SJCRH30 (cell line): ENCODE results near the gene KANK3. TPM values are rescaled to one million over a fixed set of nuclear protein-coding genes. Genes with fewer than 3 reads are reported as not detected.

Experiments used
- DNase-seq, 2 experiments: peaks; one replicate each; pipeline ENCODE4 v3.0.0-alpha.2; 2015 to 2020
- H3K27ac ChIP-seq: fragments of 250-450 bp; sonication (Bioruptor Pico); 2 replicates; pipeline ENCODE4 v1.5.1; 2020; ENCODE audit warnings: mild to moderate bottlenecking, moderate library complexity
- H3K27me3 ChIP-seq: fragments of 250-450 bp; sonication (Bioruptor Pico); 2 replicates; pipeline ENCODE4 v1.5.1; 2020; ENCODE audit warnings: mild to moderate bottlenecking, moderate library complexity
- H3K36me3 ChIP-seq: fragments of 250-450 bp; sonication (Bioruptor Pico); 2 replicates; pipeline ENCODE4 v1.5.1; 2020; ENCODE audit warnings: mild to moderate bottlenecking, moderate library complexity
- H3K4me1 ChIP-seq: fragments of 250-450 bp; sonication (Bioruptor Pico); 2 replicates; pipeline ENCODE4 v1.5.1; 2020; ENCODE audit warnings: mild to moderate bottlenecking, moderate library complexity
- H3K4me3 ChIP-seq: fragments of 250-450 bp; sonication (Bioruptor Pico); 2 replicates; pipeline ENCODE4 v1.5.1; 2020; ENCODE audit warnings: mild to moderate bottlenecking, moderate library complexity
- H3K9me3 ChIP-seq: fragments of 250-450 bp; sonication (Bioruptor Pico); replicated peaks from 2 replicates; pipeline ENCODE4 v1.5.1; 2020; ENCODE audit warnings: mild to moderate bottlenecking, moderate library complexity
- total RNA-seq: library from RNA; depleted of rRNA; stranded (reverse); fragments of >200 nt; shearing (Covaris generic); gene quantifications from 2 replicates; pipeline ENCODE4 v1.2.3, GENCODE V29; 2014

The KANK3 gene
- total RNA-seq, 1 experiment from 2014 or later = 0.04 TPM

GRCh38 chr19:8335343-8336071 is 7.6 kb downstream of the KANK3 start:
- no peaks in the 10 kb centered on the region for H3K9me3 ChIP-seq
- peaks cover 7% of the 10 kb centered on the region; the same call in 1 of the 2 replicates for H3K4me1 ChIP-seq
- no peaks in the 10 kb centered on the region for H3K36me3 ChIP-seq
- H3K27me3 ChIP-seq = no peaks in the 10 kb centered on the region
- DNase-seq = no peak
- no peak overlapping the region for H3K27ac ChIP-seq
- H3K4me3 ChIP-seq = no peak overlapping the region; the same call in 1 of the 2 replicates

GRCh38 chr19:8334458-8335342 is 8.4 kb downstream of the KANK3 start:
- Histone ChIP-seq H3K27ac (no peak overlapping the region), H3K4me3 (peak overlapping the region; percentile 22; the same call in 1 of the 2 replicates), H3K9me3 (no peaks in the 10 kb centered on the region), H3K4me1 (0 out of 2 replicates have a peak, but pooled peaks cover 4% of the 10 kb centered on the region), H3K36me3 (no peaks in the 10 kb centered on the region), H3K27me3 (no peaks in the 10 kb centered on the region)
- DNase-seq = peak; percentile 77 to 78

GRCh38 chr19:8333767-8334457 is 9.2 kb downstream of the KANK3 start:
- no peaks in the 10 kb centered on the region for H3K36me3 ChIP-seq
- no peaks in the 10 kb centered on the region for H3K9me3 ChIP-seq
- H3K27ac ChIP-seq = no peak overlapping the region
- H3K4me3 ChIP-seq = no peak overlapping the region
- no peak for DNase-seq
- H3K27me3 ChIP-seq = no peaks in the 10 kb centered on the region
- 0 out of 2 replicates have a peak, but pooled peaks cover 4% of the 10 kb centered on the region for H3K4me1 ChIP-seq

DNA sequence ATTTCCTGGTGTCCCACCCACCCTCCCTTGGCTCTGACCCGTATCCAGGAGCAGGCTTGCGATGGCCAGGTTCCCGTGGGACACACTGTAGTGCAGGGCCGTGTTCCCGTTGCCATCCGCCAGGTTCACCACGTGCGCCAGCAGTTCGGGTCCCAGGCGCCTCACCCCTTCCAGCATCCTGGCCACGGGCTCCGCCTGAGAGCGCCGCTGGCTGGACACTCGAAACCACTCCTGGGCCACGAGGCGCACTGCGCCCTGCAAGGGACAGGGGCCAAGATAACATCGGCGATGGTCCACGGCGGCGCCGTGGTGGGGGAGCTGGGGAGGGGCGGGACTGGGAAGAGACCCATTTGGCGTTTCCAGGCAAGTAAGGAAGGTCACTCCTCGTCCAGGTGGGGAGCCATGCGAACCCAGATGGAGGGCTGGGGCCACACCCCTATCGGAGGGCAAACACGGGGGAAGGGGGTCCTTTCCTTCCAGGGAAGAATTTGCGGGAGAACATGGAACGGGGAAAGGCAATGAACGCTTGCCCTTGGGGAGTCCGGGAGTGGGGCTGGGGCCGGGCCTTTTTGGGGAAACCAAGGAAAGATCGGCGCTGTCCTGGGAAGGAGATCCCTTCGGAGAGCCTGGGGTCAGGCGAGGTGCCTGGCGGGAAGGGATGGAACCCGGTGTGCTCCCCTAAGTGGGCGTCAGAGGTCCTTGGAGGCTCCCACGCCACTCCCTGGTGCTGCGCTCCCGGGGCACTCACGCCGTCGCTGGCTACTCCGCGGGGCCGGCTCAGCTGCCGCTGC is 9.9 kb downstream of the KANK3 start:
- H3K36me3 ChIP-seq = no peaks in the 10 kb centered on the region
- 0 out of 2 replicates have a peak, but pooled peaks cover 4% of the 10 kb centered on the region for H3K4me1 ChIP-seq

GRCh38 chr19:8331263-8331845 is 11.7 kb downstream of the KANK3 start:
- no peak overlapping the region for H3K4me3 ChIP-seq
- no peaks in the 10 kb centered on the region; the same call in 1 of the 2 replicates for H3K27me3 ChIP-seq
- H3K4me1 ChIP-seq = no peaks in the 10 kb centered on the region
- DNase-seq = no peak
- no peaks in the 10 kb centered on the region for H3K36me3 ChIP-seq
- H3K9me3 ChIP-seq = no peaks in the 10 kb centered on the region
- H3K27ac ChIP-seq = no peak overlapping the region

More for the DNA sequence above, 9.9 kb downstream of the KANK3 start:
- H3K27me3 ChIP-seq = no peaks in the 10 kb centered on the region
- no peak overlapping the region for H3K4me3 ChIP-seq
- no peak for DNase-seq
- no peak overlapping the region for H3K27ac ChIP-seq
- no peaks in the 10 kb centered on the region for H3K9me3 ChIP-seq

- H3K9me3 ChIP-seq = no peaks in the 10 kb centered on the region
- H3K27ac ChIP-seq = no peak overlapping the region
- no peak overlapping the region for H3K4me3 ChIP-seq
- DNase-seq = no peak
- no peaks in the 10 kb centered on the region; the same call in 1 of the 2 replicates for H3K27me3 ChIP-seq
- H3K4me1 ChIP-seq = no peaks in the 10 kb centered on the region
- no peaks in the 10 kb centered on the region for H3K36me3 ChIP-seq
Measured at GRCh38 chr19:8329996-8330395, 13.1 kb downstream of the KANK3 start.

GRCh38 chr19:8325454-8325853 is 17.6 kb downstream of the KANK3 start:
- H3K27me3 ChIP-seq = no peaks in the 10 kb centered on the region; the same call in 1 of the 2 replicates
- no peaks in the 10 kb centered on the region for H3K4me1 ChIP-seq
- no peaks in the 10 kb centered on the region for H3K9me3 ChIP-seq
- DNase-seq = no peak
- H3K36me3 ChIP-seq = peaks cover 21% of the 10 kb centered on the region
- H3K4me3 ChIP-seq = no peak overlapping the region
- H3K27ac ChIP-seq = no peak overlapping the region

- Histone ChIP-seq H3K27ac (no peak overlapping the region), H3K36me3 (peaks cover 21% of the 10 kb centered on the region), H3K9me3 (no peaks in the 10 kb centered on the region), H3K4me3 (no peak overlapping the region), H3K27me3 (no peaks in the 10 kb centered on the region; the same call in 1 of the 2 replicates), H3K4me1 (peaks cover 5% of the 10 kb centered on the region; the same call in 1 of the 2 replicates)
- DNase-seq = no peak
Measured at GRCh38 chr19:8324186-8325050, 18.6 kb downstream of the KANK3 start.

- peaks cover 21% of the 10 kb centered on the region for H3K36me3 ChIP-seq
- H3K27me3 ChIP-seq = no peaks in the 10 kb centered on the region; the same call in 1 of the 2 replicates
- no peaks in the 10 kb centered on the region for H3K9me3 ChIP-seq
- no peak for DNase-seq
- H3K27ac ChIP-seq = no peak overlapping the region
- peaks cover 5% of the 10 kb centered on the region; the same call in 1 of the 2 replicates for H3K4me1 ChIP-seq
- H3K4me3 ChIP-seq = no peak overlapping the region
Measured at GRCh38 chr19:8323781-8324185, 19.3 kb downstream of the KANK3 start.

DNA sequence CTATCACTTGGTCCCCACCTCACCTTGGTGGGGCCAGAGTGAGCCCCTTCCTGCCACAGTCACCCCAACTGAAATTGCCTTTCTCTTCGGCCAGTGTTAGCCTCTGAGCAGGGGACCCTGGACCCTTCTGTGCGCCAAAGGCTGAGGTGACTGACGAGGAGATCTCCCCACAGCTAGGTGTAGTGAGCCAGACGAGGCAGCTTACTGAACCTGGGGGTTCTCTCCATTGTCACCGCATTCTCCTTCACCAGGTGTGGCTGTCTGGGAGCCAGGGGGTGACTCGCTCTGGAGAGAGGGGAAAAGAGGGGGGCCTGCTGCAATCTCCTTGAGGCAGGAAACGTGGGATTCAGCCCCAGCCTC is 20.4 kb downstream of the KANK3 start:
- Histone ChIP-seq H3K27ac (no peak overlapping the region), H3K27me3 (no peaks in the 10 kb centered on the region; the same call in 1 of the 2 replicates), H3K4me1 (peaks cover 5% of the 10 kb centered on the region; the same call in 1 of the 2 replicates), H3K4me3 (peak overlapping the region; percentile 85), H3K9me3 (no peaks in the 10 kb centered on the region), H3K36me3 (peaks cover 21% of the 10 kb centered on the region)
- no peak for DNase-seq

DNA sequence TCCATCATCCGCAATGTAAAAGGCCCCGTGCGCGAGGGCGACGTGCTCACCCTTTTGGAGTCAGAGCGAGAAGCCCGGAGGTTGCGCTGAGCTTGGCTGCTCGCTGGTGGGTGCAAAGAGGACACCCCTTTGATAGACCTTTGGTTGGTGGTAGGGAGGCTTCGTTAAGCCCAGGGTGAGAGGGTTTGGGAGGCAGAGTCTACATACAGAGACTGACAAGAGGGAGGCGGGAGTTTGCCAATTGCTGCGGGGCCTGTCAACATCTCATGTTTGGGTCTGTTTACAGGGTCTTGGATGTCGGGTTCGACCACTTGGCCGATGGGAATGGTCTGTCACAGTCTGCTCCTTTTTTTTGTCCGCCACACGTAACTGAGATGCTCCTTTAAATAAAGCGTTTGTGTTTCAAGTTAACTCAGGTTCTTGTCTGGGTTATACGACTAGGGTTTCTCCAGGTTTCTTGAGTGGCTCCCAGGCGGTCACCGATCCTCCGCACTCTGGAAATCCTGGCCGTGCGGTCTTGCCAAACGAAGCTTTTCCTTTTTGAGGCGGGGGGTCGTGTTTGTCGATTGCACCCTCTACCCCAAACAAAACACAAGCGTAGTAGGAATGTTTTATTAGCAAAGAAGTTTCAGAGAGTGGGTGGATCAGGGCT is 20.9 kb downstream of the KANK3 start:
- Histone ChIP-seq H3K36me3 (peaks cover 21% of the 10 kb centered on the region), H3K4me3 (peak overlapping the region; percentile 85), H3K9me3 (no peaks in the 10 kb centered on the region), H3K27ac (peak overlapping the region; percentile 77), H3K4me1 (peaks cover 5% of the 10 kb centered on the region; the same call in 1 of the 2 replicates), H3K27me3 (no peaks in the 10 kb centered on the region)
- DNase-seq = no peak
